C4-2B (cell line): ENCODE results near the gene GABPB2.

ENCODE experiments used
- CTCF ChIP-seq: fragments of 450-650 bp; conservative IDR thresholded peaks from 2 replicates; pipeline ENCODE4 v1.5.1; 2017; ENCODE audit warnings: mild to moderate bottlenecking
- ZFX ChIP-seq: fragments of 450-650 bp; IDR thresholded peaks from 2 replicates; pipeline ENCODE4 v1.6.1; 2017

- TF ChIP-seq CTCF = no peak
- TF ChIP-seq ZFX = no peak
These were observed 27.4 kb upstream of the GABPB2 start for GRCh38 chr1:151043163-151043562.
